Suprapubic skin (tissue), 4 donors: Measurements from ENCODE around the gene C2.

ENCODE experiments used
- POLR2A ChIP-seq, 2 donors: fragments of 450-650 bp; IDR thresholded peaks; one replicate each; pipeline ENCODE4 v1.6.1; 2017; ENCODE audit warnings: antibody characterized with exemption in 2 of 2, mild to moderate bottlenecking in 2 of 2, moderate library complexity in 2 of 2
- POLR2AphosphoS5 ChIP-seq, 3 donors: sonication (generic); formaldehyde crosslinking; IDR thresholded peaks; one replicate each; pipeline ENCODE4 v1.6.1; 2017; ENCODE audit warnings: antibody characterized with exemption in 3 of 3
- TF ChIP-seq, protein P1 (sequence below), 2 donors: fragments of 200-600 bp in 1 of 2; fragments of 450-650 bp in 1 of 2; sonication (generic) in 1 of 2; IDR thresholded peaks; one replicate each; pipeline ENCODE4 v1.5.1; 2016 to 2019; ENCODE audit warnings: antibody characterized with exemption in 2 of 2, mild to moderate bottlenecking in 1 of 2, moderate library complexity in 1 of 2

DNA sequence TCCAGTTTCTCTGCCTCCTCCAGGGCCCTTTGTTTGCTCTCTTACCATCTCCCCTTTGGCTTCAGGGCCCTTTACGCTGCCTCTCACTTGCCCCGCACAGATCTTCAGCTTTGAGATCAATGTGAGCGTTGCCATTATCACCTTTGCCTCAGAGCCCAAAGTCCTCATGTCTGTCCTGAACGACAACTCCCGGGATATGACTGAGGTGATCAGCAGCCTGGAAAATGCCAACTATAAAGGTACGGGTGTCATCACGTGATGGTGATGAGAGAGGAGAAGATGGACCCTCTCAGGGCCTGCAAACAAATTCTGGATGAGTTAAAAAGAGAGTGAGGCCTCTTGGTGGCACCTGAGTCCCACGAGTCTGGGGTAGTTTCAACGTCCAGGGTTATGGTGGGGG, 8.3 kb downstream of the C2 start:
- TF ChIP-seq, protein P1, sequence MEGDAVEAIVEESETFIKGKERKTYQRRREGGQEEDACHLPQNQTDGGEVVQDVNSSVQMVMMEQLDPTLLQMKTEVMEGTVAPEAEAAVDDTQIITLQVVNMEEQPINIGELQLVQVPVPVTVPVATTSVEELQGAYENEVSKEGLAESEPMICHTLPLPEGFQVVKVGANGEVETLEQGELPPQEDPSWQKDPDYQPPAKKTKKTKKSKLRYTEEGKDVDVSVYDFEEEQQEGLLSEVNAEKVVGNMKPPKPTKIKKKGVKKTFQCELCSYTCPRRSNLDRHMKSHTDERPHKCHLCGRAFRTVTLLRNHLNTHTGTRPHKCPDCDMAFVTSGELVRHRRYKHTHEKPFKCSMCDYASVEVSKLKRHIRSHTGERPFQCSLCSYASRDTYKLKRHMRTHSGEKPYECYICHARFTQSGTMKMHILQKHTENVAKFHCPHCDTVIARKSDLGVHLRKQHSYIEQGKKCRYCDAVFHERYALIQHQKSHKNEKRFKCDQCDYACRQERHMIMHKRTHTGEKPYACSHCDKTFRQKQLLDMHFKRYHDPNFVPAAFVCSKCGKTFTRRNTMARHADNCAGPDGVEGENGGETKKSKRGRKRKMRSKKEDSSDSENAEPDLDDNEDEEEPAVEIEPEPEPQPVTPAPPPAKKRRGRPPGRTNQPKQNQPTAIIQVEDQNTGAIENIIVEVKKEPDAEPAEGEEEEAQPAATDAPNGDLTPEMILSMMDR (IDR thresholded peaks at IDR 0.05), result no peak
- no peak for TF ChIP-seq POLR2A (IDR thresholded peaks at IDR 0.05)
- no peak for TF ChIP-seq POLR2AphosphoS5 (IDR thresholded peaks at IDR 0.05)
